Nephron progenitor cell (in vitro differentiated cells): ENCODE measurements around the gene PDRG1.

ENCODE experiments used
- DNase-seq: peaks from one replicate; pipeline ENCODE4 v3.0.0; 2021
- H3K27ac Mint-ChIP-seq: 2 replicates; pipeline ENCODE4 v1.8.0; 2021; ENCODE audit warnings: mild to moderate bottlenecking, moderate library complexity, mixed read lengths
- H3K27me3 Mint-ChIP-seq: 2 replicates; pipeline ENCODE4 v1.8.0; 2021; ENCODE audit warnings: mild to moderate bottlenecking, low read depth, mixed read lengths; ENCODE audit not compliant: poor library complexity
- H3K36me3 Mint-ChIP-seq: 2 replicates; pipeline ENCODE4 v1.8.0; 2021; ENCODE audit warnings: low read depth, mixed read lengths
- H3K4me1 Mint-ChIP-seq: 2 replicates; pipeline ENCODE4 v1.8.0; 2021; ENCODE audit warnings: mixed read lengths
- H3K4me3 Mint-ChIP-seq: 2 replicates; pipeline ENCODE4 v1.8.0; 2021; ENCODE audit warnings: mild to moderate bottlenecking, moderate library complexity, mixed read lengths
- H3K9me3 Mint-ChIP-seq: 2 replicates; pipeline ENCODE4 v1.8.0; 2021; ENCODE audit warnings: mild to moderate bottlenecking, moderate library complexity, mixed read lengths
- CTCF ChIP-seq: fragments of 200-600 bp; sonication (generic); IDR thresholded peaks from 2 replicates; pipeline ENCODE4 v1.5.0; 2021; ENCODE audit warnings: antibody characterized with exemption

The PDRG1 gene

GRCh38 chr20:31951530-31952453, at the start of gene PDRG1:
Gene PDRG1, minus strand, starts transcription at chr20:31952046. Its CDS starts 85 bp downstream, at chr20:31951961.
- Mint-ChIP-seq H3K27ac (peak within 1 kb of the TSS; percentile 99), H3K4me1 (peaks cover 34% of the 10 kb centered on the region), H3K27me3 (peaks cover 42% of the 10 kb centered on the region), H3K36me3 (peaks cover 42% of the 10 kb centered on the region), H3K9me3 (peaks cover 3% of the 10 kb centered on the region), H3K4me3 (peak within 1 kb of the TSS; percentile 99)
- peak; percentile 99 for DNase-seq
- TF ChIP-seq CTCF = peak; percentile 77

GRCh38 chr20:31998246-31998645, 46.4 kb upstream of the PDRG1 start:
- no peak overlapping the region for H3K27ac Mint-ChIP-seq
- H3K9me3 Mint-ChIP-seq = no peaks in the 10 kb centered on the region
- no peak for TF ChIP-seq CTCF
- DNase-seq = no peak
- H3K36me3 Mint-ChIP-seq = peaks cover 19% of the 10 kb centered on the region
- H3K4me1 Mint-ChIP-seq = peaks cover 10% of the 10 kb centered on the region
- H3K27me3 Mint-ChIP-seq = peaks cover 44% of the 10 kb centered on the region
- no peak overlapping the region for H3K4me3 Mint-ChIP-seq

GRCh38 chr20:31996996-31997395, 45.1 kb upstream of the PDRG1 start:
- peaks cover 55% of the 10 kb centered on the region for H3K27me3 Mint-ChIP-seq
- peaks cover 19% of the 10 kb centered on the region for H3K36me3 Mint-ChIP-seq
- H3K9me3 Mint-ChIP-seq = no peaks in the 10 kb centered on the region
- no peak overlapping the region for H3K4me3 Mint-ChIP-seq
- TF ChIP-seq CTCF = no peak
- no peak for DNase-seq
- no peak overlapping the region for H3K27ac Mint-ChIP-seq
- H3K4me1 Mint-ChIP-seq = peaks cover 8% of the 10 kb centered on the region

GRCh38 chr20:31992086-31992485, 40.2 kb upstream of the PDRG1 start:
- Mint-ChIP-seq H3K36me3 (peaks cover 11% of the 10 kb centered on the region), H3K4me3 (no peak overlapping the region), H3K27me3 (peaks cover 53% of the 10 kb centered on the region), H3K27ac (no peak overlapping the region), H3K4me1 (peaks cover 34% of the 10 kb centered on the region), H3K9me3 (no peaks in the 10 kb centered on the region)
- DNase-seq = no peak
- TF ChIP-seq CTCF = no peak

- no peak for TF ChIP-seq CTCF
- peak overlapping the region; percentile 76 for H3K27ac Mint-ChIP-seq
- H3K36me3 Mint-ChIP-seq = peaks cover 4% of the 10 kb centered on the region
- DNase-seq = no peak
- no peak overlapping the region for H3K4me3 Mint-ChIP-seq
- H3K4me1 Mint-ChIP-seq = peaks cover 34% of the 10 kb centered on the region
- H3K9me3 Mint-ChIP-seq = no peaks in the 10 kb centered on the region
- H3K27me3 Mint-ChIP-seq = peaks cover 47% of the 10 kb centered on the region
Observed at GRCh38 chr20:31991339-31991705, 39.5 kb upstream of the PDRG1 start.
